Adrenal gland (tissue), 5 donors: ENCODE data around the gene PFKP.

Source experiments
- POLR2A ChIP-seq, 2 donors: fragments of 450-650 bp; IDR thresholded peaks; one replicate each; pipeline ENCODE4 v1.6.1; 2017; ENCODE audit warnings: antibody characterized with exemption in 2 of 2, mild to moderate bottlenecking in 2 of 2, moderate library complexity in 1 of 2
- TF ChIP-seq, protein P1 (sequence below), 6 experiments: fragments of 450-650 bp in 4 of 6; fragments of 200-600 bp in 2 of 6; sonication (generic) in 1 of 6; IDR thresholded peaks; 1 replicate in 5 of 6; 2 replicates in 1 of 6; pipeline versions ENCODE4 v1.5.1 to v1.8.0; 2016 to 2021; ENCODE audit warnings: antibody characterized with exemption in 6 of 6, mild to moderate bottlenecking in 2 of 6, moderate library complexity in 1 of 6
- donor health status: DM: no; HTN: no; CAD: no.

DNA sequence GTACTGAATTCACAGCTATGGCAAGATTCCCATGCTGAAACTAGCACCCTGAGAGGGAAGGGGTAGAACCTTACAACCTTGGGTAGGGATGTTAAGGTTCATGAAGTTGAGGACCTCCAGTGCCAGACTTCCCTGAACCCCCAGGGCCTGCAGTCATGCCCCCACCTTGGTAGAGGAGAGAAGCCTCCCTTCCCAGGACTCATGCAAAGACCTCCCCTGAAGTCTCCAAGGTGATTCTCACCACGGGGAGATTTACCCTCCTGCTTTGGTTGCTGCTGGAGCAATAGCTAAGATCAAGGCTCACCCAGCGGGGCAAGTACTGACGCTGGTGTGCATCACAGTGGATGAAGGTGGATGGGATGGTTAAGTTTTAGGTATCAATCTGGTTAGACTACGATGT is 49.1 kb upstream of the PFKP start:
- TF ChIP-seq, protein P1, sequence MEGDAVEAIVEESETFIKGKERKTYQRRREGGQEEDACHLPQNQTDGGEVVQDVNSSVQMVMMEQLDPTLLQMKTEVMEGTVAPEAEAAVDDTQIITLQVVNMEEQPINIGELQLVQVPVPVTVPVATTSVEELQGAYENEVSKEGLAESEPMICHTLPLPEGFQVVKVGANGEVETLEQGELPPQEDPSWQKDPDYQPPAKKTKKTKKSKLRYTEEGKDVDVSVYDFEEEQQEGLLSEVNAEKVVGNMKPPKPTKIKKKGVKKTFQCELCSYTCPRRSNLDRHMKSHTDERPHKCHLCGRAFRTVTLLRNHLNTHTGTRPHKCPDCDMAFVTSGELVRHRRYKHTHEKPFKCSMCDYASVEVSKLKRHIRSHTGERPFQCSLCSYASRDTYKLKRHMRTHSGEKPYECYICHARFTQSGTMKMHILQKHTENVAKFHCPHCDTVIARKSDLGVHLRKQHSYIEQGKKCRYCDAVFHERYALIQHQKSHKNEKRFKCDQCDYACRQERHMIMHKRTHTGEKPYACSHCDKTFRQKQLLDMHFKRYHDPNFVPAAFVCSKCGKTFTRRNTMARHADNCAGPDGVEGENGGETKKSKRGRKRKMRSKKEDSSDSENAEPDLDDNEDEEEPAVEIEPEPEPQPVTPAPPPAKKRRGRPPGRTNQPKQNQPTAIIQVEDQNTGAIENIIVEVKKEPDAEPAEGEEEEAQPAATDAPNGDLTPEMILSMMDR (IDR thresholded peaks at IDR 0.05), result no peak
- TF ChIP-seq POLR2A (IDR thresholded peaks at IDR 0.05), result no peak
